Ascending aorta (tissue), 2 donors: ENCODE data around the gene GCNT1. TPM values are rescaled to one million over a fixed set of nuclear protein-coding genes. Genes with fewer than 3 reads are reported as not detected.
"Not testable (repeated sequence)": the region's sequence is repeated elsewhere in the genome, so short reads cannot be mapped to it uniquely, and the experiment has no call there.

ENCODE experiments used
- DNase-seq, 2 donors: peaks; one replicate each; pipeline ENCODE4 v3.0.0-alpha.2; 2019; ENCODE audit warnings: low spot score in 2 of 2
- H3K27ac ChIP-seq, 2 donors: fragments of 200-600 bp; sonication (generic); one replicate each; pipeline ENCODE4 v1.5.1; 2016 to 2017; ENCODE audit warnings: mild to moderate bottlenecking in 1 of 2
- H3K27me3 ChIP-seq: fragments of 200-600 bp; sonication (generic); one replicate; pipeline ENCODE4 v1.5.1; 2017
- H3K36me3 ChIP-seq, 2 donors: fragments of 200-600 bp; sonication (generic); one replicate each; pipeline ENCODE4 v1.5.1; 2016
- H3K4me1 ChIP-seq, 2 donors: fragments of 200-600 bp; sonication (generic); one replicate each; pipeline ENCODE4 v1.5.1; 2016 to 2017; ENCODE audit warnings: mild to moderate bottlenecking in 1 of 2
- H3K4me3 ChIP-seq, 2 donors: fragments of 200-600 bp; sonication (generic); one replicate each; pipeline ENCODE4 v1.5.1; 2016 to 2017; ENCODE audit warnings: mild to moderate bottlenecking in 1 of 2
- H3K9me3 ChIP-seq, 2 donors: fragments of 200-600 bp; sonication (generic); one replicate each; pipeline ENCODE4 v1.5.1; 2016
- CTCF ChIP-seq, 3 experiments: fragments of 200-600 bp in 2 of 3; fragments of 450-650 bp in 1 of 3; sonication (generic) in 2 of 3; IDR thresholded peaks; one replicate each; pipeline ENCODE4 v1.5.1; 2016 to 2019; ENCODE audit warnings: antibody characterized with exemption in 3 of 3, mild to moderate bottlenecking in 1 of 3, moderate library complexity in 1 of 3
- intact Hi-C: fragments of 100-400 bp; cut with DNase I; formaldehyde crosslinking; loops from one replicate; pipeline ENCODE4 v1.15.1; 2023
- total RNA-seq: library from RNA; depleted of rRNA; stranded (reverse); fragments of >200 nt; gene quantifications from one replicate; pipeline ENCODE4 v1.1.0, GENCODE V29; 2016

Gene GCNT1
- total RNA-seq, 1 donor from 2014 or later, result 0.21 TPM

GRCh38 chr9:76465442-76466298 lies 6.7 kb downstream of the GCNT1 start:
- Histone ChIP-seq H3K4me1 (no peaks in the 10 kb centered on the region), H3K36me3 (no peaks in the 10 kb centered on the region), H3K27me3 (no peaks in the 10 kb centered on the region), H3K4me3 (no peak overlapping the region), H3K9me3 (no peaks in the 10 kb centered on the region), H3K27ac (no peak overlapping the region)
- no peak for TF ChIP-seq CTCF (IDR thresholded peaks at IDR 0.05)
- DNase-seq, result no peak
- intact Hi-C loops, result no loop called here

- no peaks in the 10 kb centered on the region for H3K27me3 ChIP-seq
- no peak overlapping the region for H3K27ac ChIP-seq
- H3K4me1 ChIP-seq, result no peaks in the 10 kb centered on the region
- no peak for TF ChIP-seq CTCF (IDR thresholded peaks at IDR 0.05)
- DNase-seq, result no peak
- H3K4me3 ChIP-seq, result no peak overlapping the region
- H3K9me3 ChIP-seq, result no peaks in the 10 kb centered on the region
- H3K36me3 ChIP-seq, result no peaks in the 10 kb centered on the region
- intact Hi-C loops, result no loop called here
Observed at GRCh38 chr9:76466299-76466605, 7.3 kb downstream of the GCNT1 start.

- no peak for DNase-seq
- Histone ChIP-seq H3K27ac (no peak overlapping the region), H3K4me3 (no peak overlapping the region), H3K9me3 (no peaks in the 10 kb centered on the region), H3K36me3 (no peaks in the 10 kb centered on the region), H3K4me1 (no peaks in the 10 kb centered on the region), H3K27me3 (no peaks in the 10 kb centered on the region)
- intact Hi-C loops, result no loop called here
- no peak for TF ChIP-seq CTCF (IDR thresholded peaks at IDR 0.05)
Observed at GRCh38 chr9:76474419-76474818, 15.4 kb downstream of the GCNT1 start.

- no peak for TF ChIP-seq CTCF (IDR thresholded peaks at IDR 0.05)
- no peak for DNase-seq
- Histone ChIP-seq H3K27ac (no peak overlapping the region), H3K27me3 (no peaks in the 10 kb centered on the region), H3K36me3 (no peaks in the 10 kb centered on the region), H3K4me3 (no peak overlapping the region), H3K4me1 (no peaks in the 10 kb centered on the region), H3K9me3 (no peaks in the 10 kb centered on the region)
- intact Hi-C loops, result no loop called here
Observed at GRCh38 chr9:76475686-76476085, 16.7 kb downstream of the GCNT1 start.

DNA sequence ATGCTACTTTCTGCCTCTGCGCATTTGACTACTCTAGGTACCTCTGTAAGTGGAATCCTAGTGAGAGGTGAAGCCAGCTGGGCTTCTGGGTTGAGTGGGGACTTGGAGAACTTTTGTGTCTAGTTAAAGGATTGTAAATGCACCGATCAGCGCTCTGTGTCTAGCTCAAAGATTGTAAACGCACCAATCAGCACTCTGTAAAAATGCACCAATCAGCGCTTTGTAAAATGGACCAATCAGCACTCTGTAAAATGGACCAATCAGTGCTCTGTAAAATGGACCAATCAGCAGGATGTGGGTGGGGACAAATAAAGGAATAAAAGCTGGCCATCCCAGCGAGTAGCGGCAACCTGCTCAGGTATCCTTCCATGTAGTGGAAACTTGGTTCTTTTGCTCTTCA lies 18.8 kb downstream of the GCNT1 start:
- H3K27ac ChIP-seq, H3K9me3 ChIP-seq, intact Hi-C loops, DNase-seq, H3K4me1 ChIP-seq, H3K36me3 ChIP-seq, H3K4me3 ChIP-seq, H3K27me3 ChIP-seq: not testable (repeated sequence)

DNA sequence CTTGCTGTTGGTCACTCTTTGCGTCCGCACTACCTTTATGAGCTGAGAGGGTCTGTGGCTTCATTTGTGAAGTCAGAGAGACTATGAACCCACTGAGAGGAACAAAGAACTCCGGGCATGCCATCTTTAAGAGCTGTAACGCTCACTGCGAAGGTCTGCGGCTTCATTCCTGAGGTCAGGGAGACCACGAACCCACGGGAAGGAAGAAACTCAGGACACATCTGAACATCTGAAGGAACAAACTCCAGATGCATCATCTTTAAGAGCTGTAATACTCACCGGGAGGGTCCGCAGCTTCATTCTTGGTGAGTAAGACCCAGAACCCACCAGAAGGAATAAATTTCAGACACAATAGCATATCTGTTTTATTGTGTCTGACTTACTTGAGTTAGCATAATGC lies 19.2 kb downstream of the GCNT1 start:
- Histone ChIP-seq H3K36me3 (no peaks in the 10 kb centered on the region), H3K4me3 (no peak overlapping the region), H3K4me1 (no peaks in the 10 kb centered on the region), H3K27me3 (no peaks in the 10 kb centered on the region), H3K9me3 (no peaks in the 10 kb centered on the region), H3K27ac (no peak overlapping the region)
- DNase-seq, result no peak
- intact Hi-C loops, result no loop called here
- no peak for TF ChIP-seq CTCF (IDR thresholded peaks at IDR 0.05)

DNA sequence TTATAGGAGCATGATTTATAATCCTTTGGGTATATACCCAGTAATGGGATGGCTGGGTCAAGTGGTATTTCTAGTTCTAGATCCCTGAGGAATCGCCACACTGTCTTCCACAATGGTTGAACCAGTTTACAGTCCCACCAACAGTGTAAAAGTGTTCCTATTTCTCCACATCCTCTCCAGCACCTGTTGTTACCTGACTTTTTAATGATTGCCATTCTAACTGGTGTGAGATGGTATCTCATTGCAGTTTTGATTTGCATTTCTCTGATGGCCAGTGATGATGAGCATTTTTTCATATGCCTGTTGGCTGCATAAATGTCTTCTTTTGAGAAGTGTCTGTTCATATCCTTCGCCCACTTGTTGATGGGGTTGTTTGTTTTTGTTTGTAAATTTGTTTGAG lies 20.4 kb downstream of the GCNT1 start:
- intact Hi-C loops, H3K9me3 ChIP-seq, H3K4me1 ChIP-seq, DNase-seq, H3K4me3 ChIP-seq, H3K27me3 ChIP-seq, H3K27ac ChIP-seq, H3K36me3 ChIP-seq: not testable (repeated sequence)
